Keratinocyte (primary cell): ENCODE results near the gene TMED10. TPM values are rescaled to one million over a fixed set of nuclear protein-coding genes. Genes with fewer than 3 reads are reported as not detected.

Experiments used
- DNase-seq: peaks from one replicate; pipeline ENCODE4 v3.0.0-alpha.2; 2011; ENCODE audit warnings: low read depth, missing footprints, low spot score
- FAIRE-seq: peaks from 2 replicates; lab custom pipeline; 2011; peaks lifted over from hg19 to GRCh38; lab: Jason Lieb, UNC
- H2AFZ ChIP-seq: 2 replicates; pipeline ENCODE4 v1.6.0; 2012; ENCODE audit warnings: low read length, control low read depth, inconsistent platforms; ENCODE audit not compliant: control insufficient read depth
- H3K27ac ChIP-seq: 2 replicates; pipeline ENCODE4 v1.5.1; 2011; ENCODE audit warnings: low read length; ENCODE audit not compliant: control insufficient read depth, insufficient read depth
- H3K27me3 ChIP-seq: 3 replicates; pipeline ENCODE4 v1.6.0; 2011; ENCODE audit warnings: low read length; ENCODE audit not compliant: control insufficient read depth, insufficient read depth; ENCODE audit errors: extremely low read depth
- H3K36me3 ChIP-seq, 2 experiments: 2 replicates in 1 of 2; 3 replicates in 1 of 2; pipeline ENCODE4 v1.5.1; 2011; ENCODE audit warnings: low read length in 2 of 2, mild to moderate bottlenecking in 1 of 2; ENCODE audit not compliant: control insufficient read depth in 2 of 2, insufficient read depth in 2 of 2; ENCODE audit errors: extremely low read depth in 1 of 2
- H3K4me1 ChIP-seq: 3 replicates; pipeline ENCODE4 v1.5.1; 2011; ENCODE audit warnings: low read length; ENCODE audit not compliant: control insufficient read depth, insufficient read depth; ENCODE audit errors: extremely low read depth
- H3K4me2 ChIP-seq: 3 replicates; pipeline ENCODE4 v1.6.0; 2011; ENCODE audit warnings: low read depth, low read length; ENCODE audit not compliant: control insufficient read depth, insufficient read depth; ENCODE audit errors: extremely low read depth
- H3K4me3 ChIP-seq, 3 experiments: fragments of 200-600 bp in 1 of 3; sonication (generic) in 1 of 3; 2 replicates in 2 of 3; 3 replicates in 1 of 3; pipeline ENCODE4 v1.5.1; 2011 to 2016; ENCODE audit warnings: low read length in 3 of 3, mild to moderate bottlenecking in 3 of 3, control low read depth in 2 of 3, inconsistent platforms in 1 of 3, low read depth in 1 of 3, mixed read lengths in 1 of 3, mixed run types in 1 of 3, moderate library complexity in 1 of 3; ENCODE audit not compliant: control insufficient read depth in 2 of 3, insufficient read depth in 2 of 3; ENCODE audit errors: extremely low read depth in 1 of 3
- H3K79me2 ChIP-seq: 2 replicates; pipeline ENCODE4 v1.6.0; 2012; ENCODE audit warnings: low read length; ENCODE audit not compliant: control insufficient read depth, insufficient read depth
- H3K9ac ChIP-seq: 3 replicates; pipeline ENCODE4 v1.6.0; 2011; ENCODE audit warnings: low read length; ENCODE audit not compliant: control insufficient read depth, insufficient read depth; ENCODE audit errors: extremely low read depth
- H3K9me1 ChIP-seq: 3 replicates; pipeline ENCODE4 v1.6.0; 2011; ENCODE audit warnings: low read length; ENCODE audit not compliant: control insufficient read depth, insufficient read depth; ENCODE audit errors: extremely low read depth
- H3K9me3 ChIP-seq: 2 replicates; pipeline ENCODE4 v1.5.1; 2012; ENCODE audit warnings: low read depth, low read length; ENCODE audit not compliant: control insufficient read depth
- H4K20me1 ChIP-seq: 3 replicates; pipeline ENCODE4 v1.6.0; 2011; ENCODE audit warnings: low read length; ENCODE audit not compliant: control insufficient read depth, insufficient read depth; ENCODE audit errors: extremely low read depth
- EZH2 ChIP-seq: IDR thresholded peaks from one replicate; pipeline ENCODE4 v1.6.1; 2012; ENCODE audit warnings: inconsistent platforms, mild to moderate bottlenecking, low read length, moderate library complexity
- dilution Hi-C: fragments of 300-500 bp; cut with MboI; formaldehyde crosslinking; loops from one replicate; pipeline ENCODE4 v1.7.0; 2020; ENCODE audit warnings: low sequenced_read_pairs; ENCODE audit not compliant: extremely low pct_ligation_motif_present
- polyA plus RNA-seq, 5 experiments: library from polyadenylated mRNA; depleted of rRNA in 3 of 5; stranded (reverse) in 3 of 5; stranded (forward) in 1 of 5; unstranded in 1 of 5; fragments of >200 nt; gene quantifications; 1 replicate in 1 of 5; 2 replicates in 3 of 5; 3 replicates in 1 of 5; pipeline versions ENCODE4 v1.2.1 to v1.2.3, GENCODE V29; 2011 to 2012; ENCODE audit warnings: missing spikeins in 2 of 5, low read depth in 1 of 5, low replicate concordance in 1 of 5
- TF ChIP-seq, protein P1 (sequence below), 3 experiments: IDR thresholded peaks in 1 of 3; conservative IDR thresholded peaks in 1 of 3; optimal IDR thresholded peaks in 1 of 3; 2 replicates in 2 of 3; 3 replicates in 1 of 3; pipeline versions ENCODE3 to v1.5.1; 2011; ENCODE audit warnings: low read length in 3 of 3, mild to moderate bottlenecking in 3 of 3, moderate library complexity in 2 of 3, control low read depth in 1 of 3, inconsistent platforms in 1 of 3; ENCODE audit not compliant: insufficient read depth in 2 of 3; ENCODE audit errors: extremely low read depth in 1 of 3

Gene TMED10
- polyA plus RNA-seq, 1 donor (not counting 4 experiments of a cell fraction or from before 2014, with no cell fraction given): 428 TPM

DNA sequence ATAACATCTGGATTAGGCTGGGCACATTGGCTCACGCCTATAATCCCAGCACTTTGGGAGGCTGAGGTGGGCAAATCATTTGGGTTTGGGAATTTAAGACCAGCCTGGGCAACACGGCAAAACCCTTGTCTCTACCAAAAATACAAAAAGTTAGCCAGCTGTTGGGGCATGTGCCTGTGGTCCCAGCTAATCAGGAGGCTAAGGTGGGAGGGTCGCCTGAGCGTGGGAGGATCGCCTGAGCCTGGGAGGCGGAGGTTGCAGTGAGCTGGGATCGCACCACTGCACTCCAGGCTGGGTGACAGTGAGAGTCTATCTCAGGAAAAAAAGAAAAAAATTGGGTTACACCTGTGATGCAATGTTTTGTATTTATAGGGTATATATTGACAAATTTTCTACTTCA lies 54.9 kb downstream of the TMED10 start:
- DNase-seq: no peak
- no peaks in the 10 kb centered on the region for H4K20me1 ChIP-seq
- no peak for TF ChIP-seq EZH2
- TF ChIP-seq, protein P1, sequence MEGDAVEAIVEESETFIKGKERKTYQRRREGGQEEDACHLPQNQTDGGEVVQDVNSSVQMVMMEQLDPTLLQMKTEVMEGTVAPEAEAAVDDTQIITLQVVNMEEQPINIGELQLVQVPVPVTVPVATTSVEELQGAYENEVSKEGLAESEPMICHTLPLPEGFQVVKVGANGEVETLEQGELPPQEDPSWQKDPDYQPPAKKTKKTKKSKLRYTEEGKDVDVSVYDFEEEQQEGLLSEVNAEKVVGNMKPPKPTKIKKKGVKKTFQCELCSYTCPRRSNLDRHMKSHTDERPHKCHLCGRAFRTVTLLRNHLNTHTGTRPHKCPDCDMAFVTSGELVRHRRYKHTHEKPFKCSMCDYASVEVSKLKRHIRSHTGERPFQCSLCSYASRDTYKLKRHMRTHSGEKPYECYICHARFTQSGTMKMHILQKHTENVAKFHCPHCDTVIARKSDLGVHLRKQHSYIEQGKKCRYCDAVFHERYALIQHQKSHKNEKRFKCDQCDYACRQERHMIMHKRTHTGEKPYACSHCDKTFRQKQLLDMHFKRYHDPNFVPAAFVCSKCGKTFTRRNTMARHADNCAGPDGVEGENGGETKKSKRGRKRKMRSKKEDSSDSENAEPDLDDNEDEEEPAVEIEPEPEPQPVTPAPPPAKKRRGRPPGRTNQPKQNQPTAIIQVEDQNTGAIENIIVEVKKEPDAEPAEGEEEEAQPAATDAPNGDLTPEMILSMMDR (optimal IDR thresholded peaks at IDR 0.05 in 1 of 3, IDR thresholded peaks at IDR 0.05 in 1 of 3, conservative IDR thresholded peaks at IDR 0.05 in 1 of 3; ENCODE audit: extremely low read depth in 1 of 3, insufficient read depth in 2 of 3, low read length in 3 of 3): no peak
- no peak overlapping the region for H3K4me2 ChIP-seq
- H2AFZ ChIP-seq: no peak overlapping the region
- dilution Hi-C loops: no loop called here
- H3K9me1 ChIP-seq: no peaks in the 10 kb centered on the region
- peaks cover 2 to 13% of the 10 kb centered on the region in 2 experiments for H3K36me3 ChIP-seq
- H3K4me1 ChIP-seq: peaks cover 26% of the 10 kb centered on the region
- FAIRE-seq: no peak
- no peak overlapping the region for H3K4me3 ChIP-seq
- H3K27ac ChIP-seq: no peak overlapping the region
- H3K9ac ChIP-seq: no peak overlapping the region
- H3K79me2 ChIP-seq: peaks cover 8% of the 10 kb centered on the region
- no peaks in the 10 kb centered on the region for H3K9me3 ChIP-seq
- H3K27me3 ChIP-seq: no peaks in the 10 kb centered on the region

DNA sequence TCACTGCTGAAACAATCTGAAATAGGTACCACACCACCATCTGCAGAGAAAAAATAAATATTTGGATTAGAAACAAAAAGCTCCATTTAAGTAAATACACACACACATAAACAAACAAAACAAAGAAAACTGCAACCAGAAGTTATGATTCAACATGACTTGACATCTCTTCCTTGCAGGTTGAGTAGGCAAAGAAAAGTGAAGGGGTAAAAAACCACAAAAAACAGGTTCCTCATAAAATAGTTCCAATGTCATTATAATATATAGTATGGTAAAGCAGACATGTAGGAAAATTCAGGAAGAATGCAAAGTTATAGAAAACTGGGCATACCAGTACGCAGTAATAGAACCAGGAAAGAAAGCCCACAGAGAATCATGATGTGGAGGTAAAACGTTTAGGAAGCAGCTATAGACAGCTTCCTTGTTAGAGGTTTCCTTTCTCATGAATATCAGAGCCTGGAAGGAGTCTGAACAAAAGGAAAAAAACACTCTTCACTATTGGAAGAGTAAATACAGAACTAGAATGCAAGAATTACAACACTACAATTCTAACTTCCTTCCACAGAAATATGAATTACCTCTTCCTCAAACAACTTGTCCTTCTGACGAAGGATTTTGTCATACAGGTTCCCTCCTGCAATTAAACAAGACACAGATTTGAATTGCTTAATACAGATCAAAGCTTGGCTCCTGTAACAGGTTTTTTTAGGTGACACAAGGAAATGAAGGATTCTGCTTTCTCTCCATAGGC lies 55.7 kb downstream of the TMED10 start:
- no peak overlapping the region for H2AFZ ChIP-seq
- H3K9me3 ChIP-seq: no peaks in the 10 kb centered on the region
- H4K20me1 ChIP-seq: no peaks in the 10 kb centered on the region
- H3K4me3 ChIP-seq: no peak overlapping the region
- dilution Hi-C loops: no loop called here
- DNase-seq (no peak), FAIRE-seq (no peak)
- peaks cover 22% of the 10 kb centered on the region for H3K4me1 ChIP-seq
- no peak overlapping the region for H3K4me2 ChIP-seq
- H3K9ac ChIP-seq: no peak overlapping the region
- peaks cover 2 to 17% of the 10 kb centered on the region in 2 experiments for H3K36me3 ChIP-seq
- TF ChIP-seq, protein P1 (optimal IDR thresholded peaks at IDR 0.05 in 1 of 3, IDR thresholded peaks at IDR 0.05 in 1 of 3, conservative IDR thresholded peaks at IDR 0.05 in 1 of 3; ENCODE audit: extremely low read depth in 1 of 3, insufficient read depth in 2 of 3, low read length in 3 of 3): no peak
- no peak for TF ChIP-seq EZH2
- H3K79me2 ChIP-seq: peaks cover under 1% of the 10 kb centered on the region
- no peaks in the 10 kb centered on the region for H3K9me1 ChIP-seq
- H3K27ac ChIP-seq: no peak overlapping the region
- no peaks in the 10 kb centered on the region for H3K27me3 ChIP-seq
